Measurements from ENCODE around the gene SOX15. TPM values are rescaled to one million over a fixed set of nuclear protein-coding genes. Genes with fewer than 3 reads are reported as not detected.
A peak's percentile ranks its signal among the peaks of the same experiment; 100 is the strongest.

SOX15 gene
- total and polyA plus RNA-seq, 3 donors from 2014 or later: 2.6 to 4.0 (median 2.8) TPM

GRCh38 chr17:7588553-7589203, 1.2 kb downstream of the SOX15 start:
- H3K27ac ChIP-seq: peak overlapping the region; percentile 28 to 53
- H3K4me3 ChIP-seq: peak overlapping the region; percentile 47 to 61
- H3K27me3 ChIP-seq: no peaks in the 10 kb centered on the region
- no peaks in the 10 kb centered on the region for H3K9me3 ChIP-seq
- 37% methylated on average over 28 of the region's 30 CpGs; no CpG with 5 or more reads in 1 of the 2 donors for WGBS, 2 donors
- no peak for TF ChIP-seq CTCF (IDR thresholded peaks at IDR 0.05)
- no peak for TF ChIP-seq POLR2A (IDR thresholded peaks at IDR 0.05)
- peaks cover 9% of the 10 kb centered on the region for H3K4me1 ChIP-seq
- DNase-seq: no peak
- H3K36me3 ChIP-seq (ENCODE audit: low read depth, missing control alignments): no peaks in the 10 kb centered on the region
- intact Hi-C loops (cut with DNase I; ENCODE audit: low total_unique reads): no loop called here

GRCh38 chr17:7587420-7588151, 2.3 kb downstream of the SOX15 start:
- TF ChIP-seq CTCF (IDR thresholded peaks at IDR 0.05) (no peak), POLR2A (IDR thresholded peaks at IDR 0.05) (no peak)
- DNase-seq: no peak
- H3K4me3 ChIP-seq: no peak overlapping the region
- H3K9me3 ChIP-seq: no peaks in the 10 kb centered on the region
- H3K4me1 ChIP-seq: peaks cover 17% of the 10 kb centered on the region
- H3K27ac ChIP-seq: no peak overlapping the region
- WGBS, 2 donors: 76 to 78% methylated on average over 12 of the region's 12 CpGs
- H3K36me3 ChIP-seq (ENCODE audit: low read depth, missing control alignments): no peaks in the 10 kb centered on the region
- H3K27me3 ChIP-seq: no peaks in the 10 kb centered on the region
- intact Hi-C loops (cut with DNase I; ENCODE audit: low total_unique reads): no loop called here

GRCh38 chr17:7586673-7587419, 3.0 kb downstream of the SOX15 start:
- no peak for TF ChIP-seq POLR2A (IDR thresholded peaks at IDR 0.05)
- TF ChIP-seq CTCF (IDR thresholded peaks at IDR 0.05): no peak
- Histone ChIP-seq H3K27ac (no peak overlapping the region), H3K27me3 (no peaks in the 10 kb centered on the region), H3K9me3 (no peaks in the 10 kb centered on the region), H3K36me3 (ENCODE audit: low read depth, missing control alignments) (no peaks in the 10 kb centered on the region), H3K4me1 (peaks cover 24% of the 10 kb centered on the region), H3K4me3 (no peak overlapping the region)
- DNase-seq: no peak
- 80 to 94% methylated on average over 9 of the region's 9 CpGs for WGBS, 2 donors
- intact Hi-C loops (cut with DNase I; ENCODE audit: low total_unique reads): no loop called here

GRCh38 chr17:7583253-7584109, 6.4 kb downstream of the SOX15 start, which contains the start of gene MPDU1:
MPDU1 (plus strand) TSS chr17:7583852; CDS start chr17:7583863, 11 bp downstream.
- Histone ChIP-seq H3K27ac (peak within 1 kb of the TSS; percentile 90 to 94), H3K4me1 (peaks cover 34% of the 10 kb centered on the region), H3K9me3 (no peaks in the 10 kb centered on the region), H3K4me3 (peak within 1 kb of the TSS; percentile 52 to 72), H3K36me3 (ENCODE audit: low read depth, missing control alignments) (no peaks in the 10 kb centered on the region), H3K27me3 (no peaks in the 10 kb centered on the region)
- 1 to 9% methylated on average over 49 to 69 of the region's 69 CpGs for WGBS, 2 donors
- intact Hi-C loops (cut with DNase I; ENCODE audit: low total_unique reads): no loop called here
- TF ChIP-seq POLR2A (IDR thresholded peaks at IDR 0.05) (no peak), CTCF (IDR thresholded peaks at IDR 0.05) (no peak)
- peak; percentile 97 for DNase-seq

Measured in testis (tissue), 3 donors.